ENCODE measurements around the gene FBXL20.

DNA sequence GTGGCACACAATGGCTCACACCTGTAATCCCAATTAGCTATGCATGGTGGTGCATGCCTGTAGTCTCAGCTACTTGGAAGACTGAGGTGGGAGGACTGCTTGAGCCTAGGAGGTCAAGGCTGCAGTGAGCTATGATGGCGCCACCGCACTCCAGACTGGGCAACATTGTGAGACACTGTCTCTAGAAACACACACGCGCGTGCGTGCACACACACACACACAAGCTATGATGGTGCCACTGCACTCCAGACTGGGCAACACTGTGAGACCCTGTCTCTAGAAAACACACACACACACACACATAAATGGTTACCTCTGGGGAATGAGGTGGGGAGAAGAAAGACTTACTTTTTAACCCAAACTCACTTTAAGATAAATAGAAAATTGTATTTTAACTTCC lies 16.4 kb downstream of the FBXL20 start:
- TF ChIP-seq, protein P1, sequence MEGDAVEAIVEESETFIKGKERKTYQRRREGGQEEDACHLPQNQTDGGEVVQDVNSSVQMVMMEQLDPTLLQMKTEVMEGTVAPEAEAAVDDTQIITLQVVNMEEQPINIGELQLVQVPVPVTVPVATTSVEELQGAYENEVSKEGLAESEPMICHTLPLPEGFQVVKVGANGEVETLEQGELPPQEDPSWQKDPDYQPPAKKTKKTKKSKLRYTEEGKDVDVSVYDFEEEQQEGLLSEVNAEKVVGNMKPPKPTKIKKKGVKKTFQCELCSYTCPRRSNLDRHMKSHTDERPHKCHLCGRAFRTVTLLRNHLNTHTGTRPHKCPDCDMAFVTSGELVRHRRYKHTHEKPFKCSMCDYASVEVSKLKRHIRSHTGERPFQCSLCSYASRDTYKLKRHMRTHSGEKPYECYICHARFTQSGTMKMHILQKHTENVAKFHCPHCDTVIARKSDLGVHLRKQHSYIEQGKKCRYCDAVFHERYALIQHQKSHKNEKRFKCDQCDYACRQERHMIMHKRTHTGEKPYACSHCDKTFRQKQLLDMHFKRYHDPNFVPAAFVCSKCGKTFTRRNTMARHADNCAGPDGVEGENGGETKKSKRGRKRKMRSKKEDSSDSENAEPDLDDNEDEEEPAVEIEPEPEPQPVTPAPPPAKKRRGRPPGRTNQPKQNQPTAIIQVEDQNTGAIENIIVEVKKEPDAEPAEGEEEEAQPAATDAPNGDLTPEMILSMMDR (IDR thresholded peaks at IDR 0.05), result no peak
- no peak for TF ChIP-seq POLR2A (IDR thresholded peaks at IDR 0.05)
